H9 (cell line): ENCODE data around the gene NIFK. TPM values are rescaled to one million over a fixed set of nuclear protein-coding genes. Genes with fewer than 3 reads are reported as not detected.
"Not testable (repeated sequence)": the region's sequence is repeated elsewhere in the genome, so short reads cannot be mapped to it uniquely, and the experiment has no call there.

Experiments used
- DNase-seq: peaks from one replicate; pipeline ENCODE4 v3.0.0-alpha.2; 2017
- H2AFZ ChIP-seq: one replicate; pipeline ENCODE4 v1.6.1; 2013; ENCODE audit warnings: mild to moderate bottlenecking, low read length, control low read depth, moderate library complexity
- H2AK5ac ChIP-seq: 2 replicates; pipeline ENCODE4 v1.6.1; 2013; ENCODE audit warnings: low read length, control low read depth, mixed read lengths; ENCODE audit not compliant: insufficient read length
- H2BK120ac ChIP-seq: one replicate; pipeline ENCODE4 v1.6.1; 2013; ENCODE audit warnings: low read depth, mild to moderate bottlenecking, low read length, control low read depth, inconsistent platforms; ENCODE audit not compliant: poor library complexity, severe bottlenecking
- H2BK12ac ChIP-seq: 2 replicates; pipeline ENCODE4 v1.6.1; 2013; ENCODE audit warnings: low read length, control low read depth, mixed read lengths, low read depth; ENCODE audit not compliant: insufficient read length
- H2BK15ac ChIP-seq: 2 replicates; pipeline ENCODE4 v1.6.1; 2013; ENCODE audit warnings: low read depth, low read length, control low read depth
- H2BK20ac ChIP-seq: one replicate; pipeline ENCODE4 v1.6.1; 2013; ENCODE audit warnings: low read depth, mild to moderate bottlenecking, low read length, control low read depth, inconsistent platforms; ENCODE audit not compliant: poor library complexity, severe bottlenecking
- H2BK5ac ChIP-seq: 2 replicates; pipeline ENCODE4 v1.6.1; 2013; ENCODE audit warnings: low read length, control low read depth, mixed read lengths; ENCODE audit not compliant: insufficient read length
- H3K14ac ChIP-seq: 2 replicates; pipeline ENCODE4 v1.6.1; 2013; ENCODE audit warnings: low read length, control low read depth; ENCODE audit not compliant: insufficient read depth
- H3K18ac ChIP-seq: 2 replicates; pipeline ENCODE4 v1.6.1; 2013; ENCODE audit warnings: low read depth, mild to moderate bottlenecking, mixed read lengths, low read length, control low read depth; ENCODE audit not compliant: insufficient read length
- H3K23ac ChIP-seq: 2 replicates; pipeline ENCODE4 v1.6.1; 2013; ENCODE audit warnings: low read length, control low read depth, mixed read lengths, low read depth; ENCODE audit not compliant: insufficient read length
- H3K23me2 ChIP-seq: 2 replicates; pipeline ENCODE4 v1.6.1; 2013; ENCODE audit warnings: low read depth, mild to moderate bottlenecking, mixed read lengths, low read length, control low read depth; ENCODE audit not compliant: insufficient read length, poor library complexity, severe bottlenecking
- H3K27ac ChIP-seq: 2 replicates; pipeline ENCODE4 v1.5.1; 2013; ENCODE audit warnings: low read length, control low read depth, mixed read lengths, low read depth; ENCODE audit not compliant: insufficient read length
- H3K27me3 ChIP-seq: 2 replicates; pipeline ENCODE4 v1.6.1; 2013; ENCODE audit warnings: low read length, control low read depth, inconsistent platforms; ENCODE audit not compliant: insufficient read depth
- H3K4ac ChIP-seq: 2 replicates; pipeline ENCODE4 v1.6.1; 2013; ENCODE audit warnings: low read depth, mild to moderate bottlenecking, control low read depth, inconsistent platforms, low read length, moderate library complexity
- H3K4me1 ChIP-seq: 2 replicates; pipeline ENCODE4 v1.6.1; 2013; ENCODE audit warnings: low read length, control low read depth, inconsistent platforms; ENCODE audit not compliant: insufficient read depth
- H3K4me2 ChIP-seq: 2 replicates; pipeline ENCODE4 v1.6.1; 2013; ENCODE audit warnings: low read length, control low read depth, mixed read lengths; ENCODE audit not compliant: insufficient read length, insufficient read depth
- H3K56ac ChIP-seq: 2 replicates; pipeline ENCODE4 v1.6.1; 2013; ENCODE audit warnings: low read depth, mild to moderate bottlenecking, mixed read lengths, low read length, control low read depth; ENCODE audit not compliant: insufficient read length
- H3K79me1 ChIP-seq: 2 replicates; pipeline ENCODE4 v1.6.1; 2013; ENCODE audit warnings: low read depth, mild to moderate bottlenecking, moderate library complexity, low read length, control low read depth, inconsistent platforms; ENCODE audit not compliant: insufficient read depth, poor library complexity, severe bottlenecking
- H3K79me2 ChIP-seq: 2 replicates; pipeline ENCODE4 v1.6.1; 2013; ENCODE audit warnings: low read length, control low read depth, inconsistent platforms; ENCODE audit not compliant: insufficient read depth
- H3K9ac ChIP-seq: 2 replicates; pipeline ENCODE4 v1.6.1; 2013; ENCODE audit warnings: low read length, control low read depth, mixed read lengths; ENCODE audit not compliant: insufficient read length; ENCODE audit errors: extremely low read depth
- H3K9me3 ChIP-seq: one replicate; pipeline ENCODE4 v1.6.1; 2013; ENCODE audit warnings: low read depth, low read length, inconsistent platforms; ENCODE audit not compliant: control insufficient read depth
- H3T11ph ChIP-seq: one replicate; pipeline ENCODE4 v1.6.1; 2013; ENCODE audit warnings: mild to moderate bottlenecking, low read length, control low read depth, inconsistent platforms
- H4K20me1 ChIP-seq: one replicate; pipeline ENCODE4 v1.6.1; 2013; ENCODE audit not compliant: control insufficient read depth, insufficient read length, insufficient read depth
- H4K5ac ChIP-seq: 2 replicates; pipeline ENCODE4 v1.6.1; 2013; ENCODE audit warnings: low read depth, mild to moderate bottlenecking, mixed read lengths, low read length, control low read depth; ENCODE audit not compliant: insufficient read length
- H4K8ac ChIP-seq: replicated peaks from 2 replicates; pipeline ENCODE4 v1.6.1; 2013; ENCODE audit warnings: low read length, control low read depth, mixed read lengths, low read depth; ENCODE audit not compliant: insufficient read length
- H4K91ac ChIP-seq: 2 replicates; pipeline ENCODE4 v1.6.1; 2013; ENCODE audit warnings: low read depth, mild to moderate bottlenecking, moderate library complexity, mixed read lengths, low read length, control low read depth; ENCODE audit not compliant: insufficient read length
- H3K27ac Mint-ChIP-seq, 3 experiments: 2 replicates in 2 of 3; 3 replicates in 1 of 3; pipeline ENCODE4 v1.8.0; 2020 to 2021; ENCODE audit warnings: mixed read lengths in 3 of 3, mild to moderate bottlenecking in 1 of 3, moderate library complexity in 1 of 3
- H3K27me3 Mint-ChIP-seq: 2 replicates; pipeline ENCODE4 v1.8.0; 2021; ENCODE audit warnings: low read depth, mild to moderate bottlenecking, moderate library complexity, mixed read lengths
- H3K36me3 Mint-ChIP-seq, 3 experiments: 2 replicates in 2 of 3; 3 replicates in 1 of 3; pipeline ENCODE4 v1.8.0; 2020 to 2021; ENCODE audit warnings: low read depth in 3 of 3, mixed read lengths in 3 of 3; ENCODE audit not compliant: insufficient read depth in 1 of 3
- H3K4me1 Mint-ChIP-seq, 2 experiments: 2 replicates each; pipeline ENCODE4 v1.8.0; 2020; ENCODE audit warnings: mixed read lengths in 2 of 2
- H3K4me3 Mint-ChIP-seq, 2 experiments: 2 replicates in 1 of 2; 3 replicates in 1 of 2; pipeline ENCODE4 v1.8.0; 2020 to 2021; ENCODE audit warnings: mild to moderate bottlenecking in 2 of 2, mixed read lengths in 2 of 2, moderate library complexity in 1 of 2
- H3K9me3 Mint-ChIP-seq, 2 experiments: 2 replicates in 1 of 2; 3 replicates in 1 of 2; pipeline ENCODE4 v1.8.0; 2020; ENCODE audit warnings: mild to moderate bottlenecking in 2 of 2, mixed read lengths in 2 of 2, moderate library complexity in 1 of 2
- CTCF ChIP-seq: fragments of 200-600 bp; sonication (generic); conservative IDR thresholded peaks from 3 replicates; pipeline ENCODE4 v1.8.0; 2021; ENCODE audit warnings: antibody characterized with exemption, mild to moderate bottlenecking
- WGBS: extraction: QIAGEN DNeasy Blood & Tissue Kit; methylation state at CpG from one replicate; pipeline ENCODE4 v1.1.7; 2013; ENCODE audit warnings: missing lambda C conversion rate, low lambda C conversion rate, mixed read lengths; ENCODE audit not compliant: insufficient read length; ENCODE audit errors: extremely low coverage; 5-methylcytosine and 5-hydroxymethylcytosine counted together
- total RNA-seq: library from RNA; stranded (reverse); gene quantifications from 2 replicates; pipeline ENCODE4 v1.2.1, GENCODE V29; 2021

NIFK gene
- total RNA-seq, 1 experiment from 2014 or later, result 180 TPM

- Histone ChIP-seq H2BK120ac (no peak overlapping the region), H3K9me3 (no peaks in the 10 kb centered on the region), H4K8ac (no peak overlapping the region), H3K14ac (no peak overlapping the region), H3K79me2 (no peaks in the 10 kb centered on the region), H3K56ac (no peak overlapping the region), H3K4me1 (no peaks in the 10 kb centered on the region), H3K79me1 (no peaks in the 10 kb centered on the region), H2BK5ac (no peak overlapping the region), H2BK15ac (no peak overlapping the region), H3K23me2 (no peaks in the 10 kb centered on the region), H3K27ac (no peak overlapping the region), H3K4ac (no peak overlapping the region), H2BK12ac (no peak overlapping the region), H3K27me3 (no peaks in the 10 kb centered on the region), H4K5ac (no peak overlapping the region), H3K4me2 (no peak overlapping the region), H2BK20ac (no peak overlapping the region), H4K91ac (no peak overlapping the region), H2AK5ac (no peak overlapping the region), H3T11ph (no peak overlapping the region), H4K20me1 (no peaks in the 10 kb centered on the region), H3K18ac (no peak overlapping the region), H3K9ac (no peak overlapping the region), H3K23ac (no peak overlapping the region), H2AFZ (no peak overlapping the region)
- H3K27ac Mint-ChIP-seq, result no peak overlapping the region
- H3K36me3 Mint-ChIP-seq, result no peaks in the 10 kb centered on the region
- no peak for TF ChIP-seq CTCF
- no peak for DNase-seq
- no peaks in the 10 kb centered on the region; a peak in 1 of 4 replicates for H3K4me1 Mint-ChIP-seq
- WGBS, result no CpG with 5 or more reads among the region's 1 CpG
- H3K9me3 Mint-ChIP-seq, result no peaks in the 10 kb centered on the region
- H3K4me3 Mint-ChIP-seq, result no peak overlapping the region
- H3K27me3 Mint-ChIP-seq, result no peaks in the 10 kb centered on the region; the same call in 1 of the 2 replicates
Observed at GRCh38 chr2:121716126-121716525, 20.5 kb downstream of the NIFK start.

DNA sequence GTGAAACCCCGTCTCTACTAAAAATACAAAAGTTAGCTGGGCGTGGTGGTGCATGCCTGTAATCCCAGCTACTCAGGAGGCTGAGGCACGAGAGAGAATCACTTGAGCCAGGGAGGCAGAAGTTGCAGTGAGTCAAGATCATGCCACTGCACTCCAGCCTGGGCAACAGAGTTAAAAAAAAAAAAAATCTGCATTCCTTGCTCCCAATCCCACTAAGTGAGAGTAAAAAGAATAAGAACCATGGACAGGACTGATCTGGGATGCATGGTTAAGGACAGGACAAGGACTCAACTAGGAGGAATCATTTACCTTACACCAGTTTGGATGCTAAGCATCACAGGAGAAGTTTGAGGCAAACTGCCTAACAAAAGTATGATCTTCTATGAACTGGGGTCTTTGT lies 25.2 kb downstream of the NIFK start:
- H3K27me3 Mint-ChIP-seq, H3K79me1 ChIP-seq, H3K36me3 Mint-ChIP-seq, H2BK15ac ChIP-seq, H4K8ac ChIP-seq, H3K56ac ChIP-seq, H3K27ac Mint-ChIP-seq, H2BK12ac ChIP-seq, H3K9me3 Mint-ChIP-seq, H3K27ac ChIP-seq, H4K5ac ChIP-seq, H3K79me2 ChIP-seq, H4K91ac ChIP-seq, H3K4me1 ChIP-seq, H3K27me3 ChIP-seq, H3K4me3 Mint-ChIP-seq, H3T11ph ChIP-seq, H4K20me1 ChIP-seq, H2AFZ ChIP-seq, H3K4me2 ChIP-seq, H3K14ac ChIP-seq, DNase-seq, H3K9me3 ChIP-seq, H3K23me2 ChIP-seq, H2BK5ac ChIP-seq, H2BK120ac ChIP-seq, H3K4ac ChIP-seq, H2BK20ac ChIP-seq, H2AK5ac ChIP-seq, H3K9ac ChIP-seq, H3K18ac ChIP-seq, H3K23ac ChIP-seq: not testable (repeated sequence)
- no CpG with 5 or more reads among the region's 3 CpGs for WGBS
- H3K4me1 Mint-ChIP-seq, result peaks cover 18 to 21% of the 10 kb centered on the region in 2 experiments
